ENCODE data around the gene GALNS. TPM values are rescaled to one million over a fixed set of nuclear protein-coding genes. Genes with fewer than 3 reads are reported as not detected.

GALNS gene
- total and polyA plus RNA-seq, 2 of the 13 experiments (the other 11 are each of a cell fraction or from before 2014, with no cell fraction given), result 9.2 to 9.8 TPM

DNA sequence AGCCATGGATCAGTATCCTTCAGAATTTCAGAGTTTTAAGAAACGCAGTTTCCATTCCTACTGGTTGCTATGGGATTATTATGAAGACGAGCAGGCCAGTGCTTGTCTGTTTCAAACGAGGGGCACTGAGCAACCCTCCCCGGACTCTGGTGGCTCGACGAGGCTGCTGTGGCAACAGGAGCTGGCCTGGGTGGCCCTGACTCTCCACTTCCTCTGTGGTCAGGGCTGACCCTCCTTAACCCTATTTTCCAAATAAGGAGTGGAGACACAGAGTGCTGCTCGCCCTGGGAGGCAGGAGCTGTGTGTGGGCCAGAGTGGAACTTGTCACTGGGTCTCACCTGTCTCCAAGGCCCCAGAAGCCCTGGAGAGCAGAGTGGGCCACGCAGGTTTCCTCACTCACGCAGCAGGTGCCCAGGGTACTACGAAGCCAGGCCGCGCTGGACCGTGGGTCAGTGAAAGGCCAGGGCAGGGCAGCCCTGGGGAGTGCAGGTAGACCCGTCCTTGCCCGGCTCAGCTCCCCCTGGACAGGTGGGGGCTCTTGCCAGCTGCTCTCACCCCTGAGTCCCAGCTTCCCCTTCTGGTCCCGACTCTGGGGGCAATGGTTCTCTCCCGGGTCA is 3.3 kb downstream of the GALNS start:
- Histone ChIP-seq H3K27me3 (ENCODE audit: control insufficient read depth in 1 of 2, insufficient read depth in 2 of 2, low read length in 2 of 2) (no peaks in the 10 kb centered on the region; a peak in 1 of 5 replicates), H2AFZ (ENCODE audit: low read length) (no peak overlapping the region), H3K36me3 (replicated peaks in 1 of 2; ENCODE audit: control insufficient read depth in 1 of 2, insufficient read depth in 2 of 2, low read length in 2 of 2) (peaks cover under 1 to 5% of the 10 kb centered on the region in 2 experiments; a peak in 4 of 5 replicates), H3K79me2 (ENCODE audit: insufficient read depth, low read length) (peaks cover 12% of the 10 kb centered on the region), H3K4me2 (ENCODE audit: low read depth, low read length) (no peak overlapping the region), H3K27ac (ENCODE audit: extremely low read length, insufficient read depth, low read length) (no peak overlapping the region), H3K4me3 (replicated peaks in 1 of 3; ENCODE audit: insufficient read depth in 1 of 3, low read depth in 2 of 3, low read length in 3 of 3) (no peak overlapping the region), H4K20me1 (ENCODE audit: insufficient read depth, low read length) (peaks cover 3% of the 10 kb centered on the region; the same call in 1 of the 2 replicates), H3K9ac (ENCODE audit: insufficient read depth, low read depth, low read length) (no peak overlapping the region), H3K9me3 (ENCODE audit: low read length) (no peaks in the 10 kb centered on the region), H3K4me1 (ENCODE audit: insufficient read depth, low read length) (peaks cover 13% of the 10 kb centered on the region)
- in situ Hi-C loops (cut with HindIII; ENCODE audit: extremely low pct_ligation_motif_present, low pct_unique_long_range_greater_than_20kb), result no loop called here
- no TSS peak for BruUV-seq (replicated peaks)
- intact Hi-C loops (cut with micrococcal nuclease; ENCODE audit: unreplicated experiment), result no loop called here
- DNase-seq (ENCODE audit: low spot score) (no peak), FAIRE-seq (no peak), ATAC-seq (no peak)
- POLR2A ChIA-PET, result no interaction called here
- TF ChIP-seq ZNF724P (CRISPR knock-in tag; IDR thresholded peaks at IDR 0.05; ENCODE audit: borderline replicate concordance), result no peak
- TF ChIP-seq SMAD3 (CRISPR knock-in tag; IDR thresholded peaks at IDR 0.05), result no peak
- no peak for TF ChIP-seq ZNF230 (CRISPR knock-in tag; IDR thresholded peaks at IDR 0.05)
- TF ChIP-seq ZBTB20 (CRISPR knock-in tag; IDR thresholded peaks at IDR 0.05; ENCODE audit: borderline replicate concordance, low read depth), result no peak
- CTCF ChIA-PET (ENCODE audit: low intra/inter-chr PET ratio, low total read pairs), result no interaction called here
- 76% methylated on average over 11 of the region's 17 CpGs for WGBS (ENCODE audit: low lambda C conversion rate)

DNA sequence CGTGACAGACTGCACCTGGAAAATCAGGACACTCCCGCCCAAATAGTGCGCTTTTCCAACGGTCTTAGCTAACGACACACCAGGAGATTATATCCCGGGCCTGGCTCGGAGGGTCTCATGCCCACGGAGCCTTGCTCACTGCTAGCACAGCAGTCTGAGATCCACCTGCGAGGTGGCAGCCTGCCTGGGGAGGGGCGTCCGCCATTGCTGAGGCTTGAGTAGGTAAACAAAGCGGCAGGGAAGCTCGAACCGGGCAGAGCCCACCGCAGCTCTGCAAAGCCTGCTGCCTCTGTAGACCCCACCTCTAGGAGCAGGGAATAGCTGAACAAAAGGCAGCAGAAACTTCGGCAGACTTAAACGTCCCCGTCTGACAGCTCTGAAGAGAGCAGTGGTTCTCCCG is 5.1 kb downstream of the GALNS start:
- intact Hi-C loops (cut with micrococcal nuclease; ENCODE audit: unreplicated experiment), result no loop called here
- in situ Hi-C loops (cut with HindIII; ENCODE audit: extremely low pct_ligation_motif_present, low pct_unique_long_range_greater_than_20kb), result no loop called here
- no peak overlapping the region for H2AFZ ChIP-seq (ENCODE audit: low read length)
- no peak for DNase-seq (ENCODE audit: low spot score)
- H3K9ac ChIP-seq (ENCODE audit: insufficient read depth, low read depth, low read length), result no peak overlapping the region
- no peaks in the 10 kb centered on the region for H3K79me2 ChIP-seq (ENCODE audit: insufficient read depth, low read length)
- H3K36me3 ChIP-seq (replicated peaks in 1 of 2; ENCODE audit: control insufficient read depth in 1 of 2, insufficient read depth in 2 of 2, low read length in 2 of 2), result peaks cover 0 to 3% of the 10 kb centered on the region in 2 experiments; a peak in 1 of 5 replicates
- H4K20me1 ChIP-seq (ENCODE audit: insufficient read depth, low read length), result peaks cover 3% of the 10 kb centered on the region; the same call in 1 of the 2 replicates
- no peaks in the 10 kb centered on the region for H3K27me3 ChIP-seq (ENCODE audit: control insufficient read depth in 1 of 2, insufficient read depth in 2 of 2, low read length in 2 of 2)
- ChIA-PET POLR2A (no interaction called here), CTCF (ENCODE audit: low intra/inter-chr PET ratio, low total read pairs) (no interaction called here)
- no peak for ATAC-seq
- no peak for FAIRE-seq
- H3K4me1 ChIP-seq (ENCODE audit: insufficient read depth, low read length), result peaks cover 6% of the 10 kb centered on the region
- no peaks in the 10 kb centered on the region for H3K9me3 ChIP-seq (ENCODE audit: low read length)
- 88% methylated on average over 16 of the region's 19 CpGs for WGBS (ENCODE audit: low lambda C conversion rate)
- BruUV-seq (replicated peaks), result no TSS peak
- no peak overlapping the region for H3K27ac ChIP-seq (ENCODE audit: extremely low read length, insufficient read depth, low read length)
- no peak overlapping the region for H3K4me3 ChIP-seq (replicated peaks in 1 of 3; ENCODE audit: insufficient read depth in 1 of 3, low read depth in 2 of 3, low read length in 3 of 3)
- H3K4me2 ChIP-seq (ENCODE audit: low read depth, low read length), result no peak overlapping the region
- TF ChIP-seq FOXA1 (IDR thresholded peaks at IDR 0.05), result no peak
- TF ChIP-seq FOXA1 (CRISPR knock-in tag; IDR thresholded peaks at IDR 0.05), result no peak
- no peak for TF ChIP-seq DMAP1 (CRISPR knock-in tag; IDR thresholded peaks at IDR 0.05)
- TF ChIP-seq, protein P1, sequence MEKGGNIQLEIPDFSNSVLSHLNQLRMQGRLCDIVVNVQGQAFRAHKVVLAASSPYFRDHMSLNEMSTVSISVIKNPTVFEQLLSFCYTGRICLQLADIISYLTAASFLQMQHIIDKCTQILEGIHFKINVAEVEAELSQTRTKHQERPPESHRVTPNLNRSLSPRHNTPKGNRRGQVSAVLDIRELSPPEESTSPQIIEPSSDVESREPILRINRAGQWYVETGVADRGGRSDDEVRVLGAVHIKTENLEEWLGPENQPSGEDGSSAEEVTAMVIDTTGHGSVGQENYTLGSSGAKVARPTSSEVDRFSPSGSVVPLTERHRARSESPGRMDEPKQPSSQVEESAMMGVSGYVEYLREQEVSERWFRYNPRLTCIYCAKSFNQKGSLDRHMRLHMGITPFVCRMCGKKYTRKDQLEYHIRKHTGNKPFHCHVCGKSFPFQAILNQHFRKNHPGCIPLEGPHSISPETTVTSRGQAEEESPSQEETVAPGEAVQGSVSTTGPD (CRISPR knock-in tag; IDR thresholded peaks at IDR 0.05), result no peak
- TF ChIP-seq, protein P2, sequence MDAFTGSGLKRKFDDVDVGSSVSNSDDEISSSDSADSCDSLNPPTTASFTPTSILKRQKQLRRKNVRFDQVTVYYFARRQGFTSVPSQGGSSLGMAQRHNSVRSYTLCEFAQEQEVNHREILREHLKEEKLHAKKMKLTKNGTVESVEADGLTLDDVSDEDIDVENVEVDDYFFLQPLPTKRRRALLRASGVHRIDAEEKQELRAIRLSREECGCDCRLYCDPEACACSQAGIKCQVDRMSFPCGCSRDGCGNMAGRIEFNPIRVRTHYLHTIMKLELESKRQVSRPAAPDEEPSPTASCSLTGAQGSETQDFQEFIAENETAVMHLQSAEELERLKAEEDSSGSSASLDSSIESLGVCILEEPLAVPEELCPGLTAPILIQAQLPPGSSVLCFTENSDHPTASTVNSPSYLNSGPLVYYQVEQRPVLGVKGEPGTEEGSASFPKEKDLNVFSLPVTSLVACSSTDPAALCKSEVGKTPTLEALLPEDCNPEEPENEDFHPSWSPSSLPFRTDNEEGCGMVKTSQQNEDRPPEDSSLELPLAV (CRISPR knock-in tag; conservative IDR thresholded peaks at IDR 0.05; ENCODE audit: low read depth), result no peak
- no peak for TF ChIP-seq ZNF253 (CRISPR knock-in tag; IDR thresholded peaks at IDR 0.05; ENCODE audit: borderline replicate concordance)
- TF ChIP-seq, protein P3, sequence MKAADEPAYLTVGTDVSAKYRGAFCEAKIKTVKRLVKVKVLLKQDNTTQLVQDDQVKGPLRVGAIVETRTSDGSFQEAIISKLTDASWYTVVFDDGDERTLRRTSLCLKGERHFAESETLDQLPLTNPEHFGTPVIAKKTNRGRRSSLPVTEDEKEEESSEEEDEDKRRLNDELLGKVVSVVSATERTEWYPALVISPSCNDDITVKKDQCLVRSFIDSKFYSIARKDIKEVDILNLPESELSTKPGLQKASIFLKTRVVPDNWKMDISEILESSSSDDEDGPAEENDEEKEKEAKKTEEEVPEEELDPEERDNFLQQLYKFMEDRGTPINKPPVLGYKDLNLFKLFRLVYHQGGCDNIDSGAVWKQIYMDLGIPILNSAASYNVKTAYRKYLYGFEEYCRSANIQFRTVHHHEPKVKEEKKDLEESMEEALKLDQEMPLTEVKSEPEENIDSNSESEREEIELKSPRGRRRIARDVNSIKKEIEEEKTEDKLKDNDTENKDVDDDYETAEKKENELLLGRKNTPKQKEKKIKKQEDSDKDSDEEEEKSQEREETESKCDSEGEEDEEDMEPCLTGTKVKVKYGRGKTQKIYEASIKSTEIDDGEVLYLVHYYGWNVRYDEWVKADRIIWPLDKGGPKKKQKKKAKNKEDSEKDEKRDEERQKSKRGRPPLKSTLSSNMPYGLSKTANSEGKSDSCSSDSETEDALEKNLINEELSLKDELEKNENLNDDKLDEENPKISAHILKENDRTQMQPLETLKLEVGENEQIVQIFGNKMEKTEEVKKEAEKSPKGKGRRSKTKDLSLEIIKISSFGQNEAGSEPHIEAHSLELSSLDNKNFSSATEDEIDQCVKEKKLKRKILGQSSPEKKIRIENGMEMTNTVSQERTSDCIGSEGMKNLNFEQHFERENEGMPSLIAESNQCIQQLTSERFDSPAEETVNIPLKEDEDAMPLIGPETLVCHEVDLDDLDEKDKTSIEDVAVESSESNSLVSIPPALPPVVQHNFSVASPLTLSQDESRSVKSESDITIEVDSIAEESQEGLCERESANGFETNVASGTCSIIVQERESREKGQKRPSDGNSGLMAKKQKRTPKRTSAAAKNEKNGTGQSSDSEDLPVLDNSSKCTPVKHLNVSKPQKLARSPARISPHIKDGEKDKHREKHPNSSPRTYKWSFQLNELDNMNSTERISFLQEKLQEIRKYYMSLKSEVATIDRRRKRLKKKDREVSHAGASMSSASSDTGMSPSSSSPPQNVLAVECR (CRISPR knock-in tag; IDR thresholded peaks at IDR 0.05; ENCODE audit: borderline replicate concordance), result no peak
